Lower lobe of right lung (tissue), 2 donors: ENCODE data around the gene OR1D5. TPM values are rescaled to one million over a fixed set of nuclear protein-coding genes. Genes with fewer than 3 reads are reported as not detected.

ENCODE experiments used
- ATAC-seq, 2 donors: fragments of 200-7000 bp; cut with Tn5 transposase; one replicate each; pipeline ENCODE4 v1.9.1; 2020 to 2022; ENCODE audit warnings: mild to moderate bottlenecking in 2 of 2, moderate library complexity in 2 of 2
- DNase-seq: peaks from one replicate; pipeline ENCODE4 v3.0.0-alpha.2; 2020
- H3K27ac ChIP-seq: fragments of 200-600 bp; one replicate; pipeline ENCODE4 v1.8.0; 2022
- H3K27me3 ChIP-seq: fragments of 200-600 bp; one replicate; pipeline ENCODE4 v1.8.0; 2022; ENCODE audit warnings: low read depth
- H3K36me3 ChIP-seq: fragments of 200-600 bp; one replicate; pipeline ENCODE4 v1.8.0; 2022; ENCODE audit warnings: mild to moderate bottlenecking
- H3K4me1 ChIP-seq: fragments of 200-600 bp; one replicate; pipeline ENCODE4 v1.8.0; 2022
- H3K4me3 ChIP-seq: fragments of 200-600 bp; one replicate; pipeline ENCODE4 v1.8.0; 2022; ENCODE audit warnings: mild to moderate bottlenecking
- H3K9me3 ChIP-seq: fragments of 200-600 bp; one replicate; pipeline ENCODE4 v1.8.0; 2022
- intact Hi-C: fragments of 100-400 bp; cut with DNase I; formaldehyde crosslinking; loops from one replicate; pipeline ENCODE4 v1.11.0; 2022
- total RNA-seq: library from RNA; stranded (reverse); fragmentation: NEBNext Ultra II Directional; extraction: Animal tissue kit (Norgen Biotek cat#: 25700); gene quantifications from one replicate; pipeline ENCODE4 v1.2.1, GENCODE V29; 2021
- TF ChIP-seq, protein P1 (sequence below): fragments of 200-600 bp; IDR thresholded peaks from one replicate; pipeline ENCODE4 v1.8.0; 2022; ENCODE audit warnings: antibody characterized with exemption, mild to moderate bottlenecking
- donor health status: DM: no; HTN: yes; CAD: no; lungs with severe emphysema.

Gene OR1D5
- total RNA-seq, 1 donor from 2014 or later = not detected

DNA sequence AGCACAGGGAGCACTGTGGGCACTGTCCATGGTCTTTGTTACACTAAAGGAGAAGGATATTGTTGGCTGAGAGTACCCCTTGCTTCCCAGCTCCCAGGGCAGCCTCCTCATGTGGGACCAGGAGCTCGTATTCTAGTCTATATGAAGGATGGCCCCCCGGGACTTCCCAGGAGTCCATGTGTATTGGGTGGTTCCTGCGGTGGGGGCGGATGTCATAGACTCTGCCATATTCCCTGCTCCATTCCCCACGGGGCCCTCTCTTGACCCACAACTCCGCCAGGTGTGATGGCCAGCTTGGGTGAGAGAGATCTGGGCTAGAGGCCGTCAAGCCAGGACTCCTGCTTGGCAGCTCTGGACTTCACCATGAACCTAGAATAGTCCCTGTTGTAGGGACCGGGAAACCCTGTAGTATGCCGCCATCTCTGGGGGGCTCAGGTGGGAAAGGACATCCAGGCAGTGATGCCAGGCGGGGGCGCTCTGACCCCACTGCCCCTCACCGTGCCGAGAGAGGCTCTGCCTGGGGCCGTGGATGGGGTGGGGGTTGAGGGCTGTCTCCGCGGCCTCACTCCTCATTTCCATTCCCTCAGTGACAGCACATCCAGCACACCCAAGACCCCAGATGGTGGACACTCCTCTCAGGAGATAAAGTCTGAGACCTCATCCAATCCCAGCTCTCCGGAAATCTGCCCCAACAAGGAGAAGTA lies 37.8 kb downstream of the OR1D5 start:
- H3K36me3 ChIP-seq = peaks cover 12% of the 10 kb centered on the region
- no peak for ATAC-seq

GRCh38 chr17:3024346-3024745 lies 39.1 kb downstream of the OR1D5 start:
- peaks cover 14% of the 10 kb centered on the region for H3K36me3 ChIP-seq

More for the DNA sequence above, 37.8 kb downstream of the OR1D5 start:
- Histone ChIP-seq H3K27me3 (no peaks in the 10 kb centered on the region), H3K4me1 (no peaks in the 10 kb centered on the region), H3K27ac (no peak overlapping the region), H3K4me3 (no peak overlapping the region), H3K9me3 (peaks cover 7% of the 10 kb centered on the region)
- DNase-seq = peak; percentile 36
- TF ChIP-seq, protein P1, sequence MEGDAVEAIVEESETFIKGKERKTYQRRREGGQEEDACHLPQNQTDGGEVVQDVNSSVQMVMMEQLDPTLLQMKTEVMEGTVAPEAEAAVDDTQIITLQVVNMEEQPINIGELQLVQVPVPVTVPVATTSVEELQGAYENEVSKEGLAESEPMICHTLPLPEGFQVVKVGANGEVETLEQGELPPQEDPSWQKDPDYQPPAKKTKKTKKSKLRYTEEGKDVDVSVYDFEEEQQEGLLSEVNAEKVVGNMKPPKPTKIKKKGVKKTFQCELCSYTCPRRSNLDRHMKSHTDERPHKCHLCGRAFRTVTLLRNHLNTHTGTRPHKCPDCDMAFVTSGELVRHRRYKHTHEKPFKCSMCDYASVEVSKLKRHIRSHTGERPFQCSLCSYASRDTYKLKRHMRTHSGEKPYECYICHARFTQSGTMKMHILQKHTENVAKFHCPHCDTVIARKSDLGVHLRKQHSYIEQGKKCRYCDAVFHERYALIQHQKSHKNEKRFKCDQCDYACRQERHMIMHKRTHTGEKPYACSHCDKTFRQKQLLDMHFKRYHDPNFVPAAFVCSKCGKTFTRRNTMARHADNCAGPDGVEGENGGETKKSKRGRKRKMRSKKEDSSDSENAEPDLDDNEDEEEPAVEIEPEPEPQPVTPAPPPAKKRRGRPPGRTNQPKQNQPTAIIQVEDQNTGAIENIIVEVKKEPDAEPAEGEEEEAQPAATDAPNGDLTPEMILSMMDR = no peak
- intact Hi-C loops = no loop called here

GRCh38 chr17:3022197-3022596 lies 41.2 kb downstream of the OR1D5 start:
- TF ChIP-seq, protein P1 = no peak
- intact Hi-C loops = no loop called here
- Histone ChIP-seq H3K27me3 (no peaks in the 10 kb centered on the region), H3K36me3 (peaks cover 11% of the 10 kb centered on the region), H3K27ac (no peak overlapping the region), H3K4me1 (no peaks in the 10 kb centered on the region), H3K9me3 (peaks cover 7% of the 10 kb centered on the region), H3K4me3 (no peak overlapping the region)
- DNase-seq (no peak), ATAC-seq (no peak)

More at GRCh38 chr17:3024346-3024745, 39.1 kb downstream of the OR1D5 start:
- DNase-seq = no peak
- Histone ChIP-seq H3K9me3 (peaks cover 7% of the 10 kb centered on the region), H3K4me3 (no peak overlapping the region), H3K4me1 (no peaks in the 10 kb centered on the region), H3K27ac (no peak overlapping the region), H3K27me3 (no peaks in the 10 kb centered on the region)
- ATAC-seq = no peak
- TF ChIP-seq, protein P1 = no peak
- intact Hi-C loops = no loop called here

- intact Hi-C loops = no loop called here
- TF ChIP-seq, protein P1 = no peak
- ATAC-seq (no peak), DNase-seq (peak; percentile 15)
- Histone ChIP-seq H3K36me3 (peaks cover 11% of the 10 kb centered on the region), H3K4me3 (no peak overlapping the region), H3K9me3 (peaks cover 7% of the 10 kb centered on the region), H3K4me1 (no peaks in the 10 kb centered on the region), H3K27me3 (no peaks in the 10 kb centered on the region), H3K27ac (no peak overlapping the region)
Observed at GRCh38 chr17:3020381-3020780, 43.0 kb downstream of the OR1D5 start.

- Histone ChIP-seq H3K27me3 (no peaks in the 10 kb centered on the region), H3K4me3 (no peak overlapping the region), H3K27ac (no peak overlapping the region), H3K36me3 (peaks cover 11% of the 10 kb centered on the region), H3K9me3 (peaks cover 7% of the 10 kb centered on the region), H3K4me1 (no peaks in the 10 kb centered on the region)
- ATAC-seq (no peak), DNase-seq (peak; percentile 32)
- intact Hi-C loops = no loop called here
- TF ChIP-seq, protein P1 = no peak
Observed at GRCh38 chr17:3019761-3020160, 43.6 kb downstream of the OR1D5 start.
